ENCODE results near the gene INPP4A.

DNA sequence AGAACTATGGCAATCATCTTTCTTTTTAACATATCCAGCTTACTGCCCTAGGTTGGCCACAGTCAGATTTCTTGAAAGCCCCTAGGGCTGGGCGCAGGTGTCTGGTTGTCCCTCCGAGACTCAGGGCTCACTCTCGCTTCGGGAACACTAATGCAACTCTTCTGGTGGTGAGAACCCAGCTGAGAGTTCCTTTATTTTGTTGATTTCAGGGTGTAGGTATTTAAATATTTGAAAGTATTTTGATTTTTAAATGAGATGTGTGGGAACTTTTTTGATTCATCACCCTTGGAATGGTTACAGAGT, 40.7 kb downstream of the INPP4A start:
- TF ChIP-seq, protein P1, sequence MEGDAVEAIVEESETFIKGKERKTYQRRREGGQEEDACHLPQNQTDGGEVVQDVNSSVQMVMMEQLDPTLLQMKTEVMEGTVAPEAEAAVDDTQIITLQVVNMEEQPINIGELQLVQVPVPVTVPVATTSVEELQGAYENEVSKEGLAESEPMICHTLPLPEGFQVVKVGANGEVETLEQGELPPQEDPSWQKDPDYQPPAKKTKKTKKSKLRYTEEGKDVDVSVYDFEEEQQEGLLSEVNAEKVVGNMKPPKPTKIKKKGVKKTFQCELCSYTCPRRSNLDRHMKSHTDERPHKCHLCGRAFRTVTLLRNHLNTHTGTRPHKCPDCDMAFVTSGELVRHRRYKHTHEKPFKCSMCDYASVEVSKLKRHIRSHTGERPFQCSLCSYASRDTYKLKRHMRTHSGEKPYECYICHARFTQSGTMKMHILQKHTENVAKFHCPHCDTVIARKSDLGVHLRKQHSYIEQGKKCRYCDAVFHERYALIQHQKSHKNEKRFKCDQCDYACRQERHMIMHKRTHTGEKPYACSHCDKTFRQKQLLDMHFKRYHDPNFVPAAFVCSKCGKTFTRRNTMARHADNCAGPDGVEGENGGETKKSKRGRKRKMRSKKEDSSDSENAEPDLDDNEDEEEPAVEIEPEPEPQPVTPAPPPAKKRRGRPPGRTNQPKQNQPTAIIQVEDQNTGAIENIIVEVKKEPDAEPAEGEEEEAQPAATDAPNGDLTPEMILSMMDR (IDR thresholded peaks at IDR 0.05) = no peak
- TF ChIP-seq SMC3 (IDR thresholded peaks at IDR 0.05; ENCODE audit: low read depth, low read length) = no peak
- no peak for TF ChIP-seq RFX5 (IDR thresholded peaks at IDR 0.05; ENCODE audit: low read length)
- TF ChIP-seq, protein P2, sequence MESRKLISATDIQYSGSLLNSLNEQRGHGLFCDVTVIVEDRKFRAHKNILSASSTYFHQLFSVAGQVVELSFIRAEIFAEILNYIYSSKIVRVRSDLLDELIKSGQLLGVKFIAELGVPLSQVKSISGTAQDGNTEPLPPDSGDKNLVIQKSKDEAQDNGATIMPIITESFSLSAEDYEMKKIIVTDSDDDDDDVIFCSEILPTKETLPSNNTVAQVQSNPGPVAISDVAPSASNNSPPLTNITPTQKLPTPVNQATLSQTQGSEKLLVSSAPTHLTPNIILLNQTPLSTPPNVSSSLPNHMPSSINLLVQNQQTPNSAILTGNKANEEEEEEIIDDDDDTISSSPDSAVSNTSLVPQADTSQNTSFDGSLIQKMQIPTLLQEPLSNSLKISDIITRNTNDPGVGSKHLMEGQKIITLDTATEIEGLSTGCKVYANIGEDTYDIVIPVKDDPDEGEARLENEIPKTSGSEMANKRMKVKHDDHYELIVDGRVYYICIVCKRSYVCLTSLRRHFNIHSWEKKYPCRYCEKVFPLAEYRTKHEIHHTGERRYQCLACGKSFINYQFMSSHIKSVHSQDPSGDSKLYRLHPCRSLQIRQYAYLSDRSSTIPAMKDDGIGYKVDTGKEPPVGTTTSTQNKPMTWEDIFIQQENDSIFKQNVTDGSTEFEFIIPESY (IDR thresholded peaks at IDR 0.05; ENCODE audit: borderline replicate concordance, low read depth) = no peak
- no peak for TF ChIP-seq EP300 (IDR thresholded peaks at IDR 0.05; ENCODE audit: borderline replicate concordance in 1 of 2, low read depth in 1 of 2, low read length in 1 of 2)
- TF ChIP-seq POLR2AphosphoS5 (IDR thresholded peaks at IDR 0.05; ENCODE audit: low read depth, low read length) = no peak
- TF ChIP-seq GABPA (IDR thresholded peaks at IDR 0.05; ENCODE audit: low read depth) = no peak
- TF ChIP-seq, protein P3, sequence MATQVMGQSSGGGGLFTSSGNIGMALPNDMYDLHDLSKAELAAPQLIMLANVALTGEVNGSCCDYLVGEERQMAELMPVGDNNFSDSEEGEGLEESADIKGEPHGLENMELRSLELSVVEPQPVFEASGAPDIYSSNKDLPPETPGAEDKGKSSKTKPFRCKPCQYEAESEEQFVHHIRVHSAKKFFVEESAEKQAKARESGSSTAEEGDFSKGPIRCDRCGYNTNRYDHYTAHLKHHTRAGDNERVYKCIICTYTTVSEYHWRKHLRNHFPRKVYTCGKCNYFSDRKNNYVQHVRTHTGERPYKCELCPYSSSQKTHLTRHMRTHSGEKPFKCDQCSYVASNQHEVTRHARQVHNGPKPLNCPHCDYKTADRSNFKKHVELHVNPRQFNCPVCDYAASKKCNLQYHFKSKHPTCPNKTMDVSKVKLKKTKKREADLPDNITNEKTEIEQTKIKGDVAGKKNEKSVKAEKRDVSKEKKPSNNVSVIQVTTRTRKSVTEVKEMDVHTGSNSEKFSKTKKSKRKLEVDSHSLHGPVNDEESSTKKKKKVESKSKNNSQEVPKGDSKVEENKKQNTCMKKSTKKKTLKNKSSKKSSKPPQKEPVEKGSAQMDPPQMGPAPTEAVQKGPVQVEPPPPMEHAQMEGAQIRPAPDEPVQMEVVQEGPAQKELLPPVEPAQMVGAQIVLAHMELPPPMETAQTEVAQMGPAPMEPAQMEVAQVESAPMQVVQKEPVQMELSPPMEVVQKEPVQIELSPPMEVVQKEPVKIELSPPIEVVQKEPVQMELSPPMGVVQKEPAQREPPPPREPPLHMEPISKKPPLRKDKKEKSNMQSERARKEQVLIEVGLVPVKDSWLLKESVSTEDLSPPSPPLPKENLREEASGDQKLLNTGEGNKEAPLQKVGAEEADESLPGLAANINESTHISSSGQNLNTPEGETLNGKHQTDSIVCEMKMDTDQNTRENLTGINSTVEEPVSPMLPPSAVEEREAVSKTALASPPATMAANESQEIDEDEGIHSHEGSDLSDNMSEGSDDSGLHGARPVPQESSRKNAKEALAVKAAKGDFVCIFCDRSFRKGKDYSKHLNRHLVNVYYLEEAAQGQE (IDR thresholded peaks at IDR 0.05; ENCODE audit: low read depth, low read length) = no peak
- no peak for TF ChIP-seq CHD2 (IDR thresholded peaks at IDR 0.05; ENCODE audit: low read length, partially characterized antibody)
- no peak for TF ChIP-seq FOXM1 (IDR thresholded peaks at IDR 0.05; ENCODE audit: low read depth)
- no peak for TF ChIP-seq RAD21 (IDR thresholded peaks at IDR 0.05; ENCODE audit: low read length)

All from SK-N-SH (cell line).